ENCODE measurements around the gene TTC3. TPM values are rescaled to one million over a fixed set of nuclear protein-coding genes. Genes with fewer than 3 reads are reported as not detected.
A peak's percentile ranks its signal among the peaks of the same experiment; 100 is the strongest.

Gene TTC3
- total RNA-seq, 1 donor from 2014 or later: 255 TPM

DNA sequence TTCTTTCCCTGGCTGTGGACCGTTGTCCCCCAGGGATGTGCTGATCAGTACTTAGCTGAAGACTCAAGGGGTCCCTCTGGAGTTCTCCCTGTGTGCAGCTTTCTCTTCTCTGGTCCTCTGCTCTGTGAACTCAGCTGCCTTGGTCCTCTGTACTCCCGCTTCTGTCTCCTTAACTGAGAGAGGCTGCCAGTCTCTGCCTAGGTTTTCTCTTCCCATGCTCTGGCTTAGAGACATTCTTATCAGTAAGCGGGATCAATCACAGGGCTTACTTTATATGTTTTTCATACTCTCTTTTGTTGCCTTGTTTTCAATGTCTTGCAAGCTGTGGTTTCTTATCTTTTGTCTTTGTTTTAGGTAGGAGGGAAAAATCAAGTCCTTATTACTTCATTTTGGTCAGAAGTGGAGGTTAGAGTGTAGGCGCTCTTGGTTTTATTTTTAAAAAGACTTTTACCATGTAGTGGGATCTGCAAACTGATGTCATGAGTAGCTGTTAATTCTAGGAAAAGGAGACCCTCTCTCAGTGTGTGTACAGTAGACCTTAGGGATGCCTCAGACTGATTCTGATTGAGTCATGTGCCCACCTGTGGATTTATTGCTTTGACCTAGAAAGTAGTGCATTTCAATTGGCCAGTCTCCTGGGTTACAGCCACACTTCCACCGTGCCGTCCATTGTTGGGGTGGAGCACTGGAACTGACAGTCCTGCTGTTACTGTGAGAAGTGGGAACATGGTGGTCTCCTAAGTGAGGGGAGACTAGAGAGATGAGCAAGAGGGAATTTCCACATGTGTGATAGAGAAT, 46.6 kb downstream of the TTC3 start:
- no peak for DNase-seq (ENCODE audit: low spot score, unreplicated experiment)
- TF ChIP-seq, protein P1, sequence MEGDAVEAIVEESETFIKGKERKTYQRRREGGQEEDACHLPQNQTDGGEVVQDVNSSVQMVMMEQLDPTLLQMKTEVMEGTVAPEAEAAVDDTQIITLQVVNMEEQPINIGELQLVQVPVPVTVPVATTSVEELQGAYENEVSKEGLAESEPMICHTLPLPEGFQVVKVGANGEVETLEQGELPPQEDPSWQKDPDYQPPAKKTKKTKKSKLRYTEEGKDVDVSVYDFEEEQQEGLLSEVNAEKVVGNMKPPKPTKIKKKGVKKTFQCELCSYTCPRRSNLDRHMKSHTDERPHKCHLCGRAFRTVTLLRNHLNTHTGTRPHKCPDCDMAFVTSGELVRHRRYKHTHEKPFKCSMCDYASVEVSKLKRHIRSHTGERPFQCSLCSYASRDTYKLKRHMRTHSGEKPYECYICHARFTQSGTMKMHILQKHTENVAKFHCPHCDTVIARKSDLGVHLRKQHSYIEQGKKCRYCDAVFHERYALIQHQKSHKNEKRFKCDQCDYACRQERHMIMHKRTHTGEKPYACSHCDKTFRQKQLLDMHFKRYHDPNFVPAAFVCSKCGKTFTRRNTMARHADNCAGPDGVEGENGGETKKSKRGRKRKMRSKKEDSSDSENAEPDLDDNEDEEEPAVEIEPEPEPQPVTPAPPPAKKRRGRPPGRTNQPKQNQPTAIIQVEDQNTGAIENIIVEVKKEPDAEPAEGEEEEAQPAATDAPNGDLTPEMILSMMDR (IDR thresholded peaks at IDR 0.05; ENCODE audit: unreplicated experiment): no peak
- no peak overlapping the region for H3K4me3 Mint-ChIP-seq (ENCODE audit: low read depth)
- H3K27me3 Mint-ChIP-seq: no peaks in the 10 kb centered on the region
- peak overlapping the region; percentile 6 for H3K27ac Mint-ChIP-seq
- peaks cover 16% of the 10 kb centered on the region for H3K36me3 Mint-ChIP-seq (ENCODE audit: insufficient read depth)
- H3K4me1 Mint-ChIP-seq (ENCODE audit: low read depth): peaks cover 20% of the 10 kb centered on the region
- no peaks in the 10 kb centered on the region for H3K9me3 Mint-ChIP-seq (ENCODE audit: low read depth)

GRCh38 chr21:37128076-37128475, 55.0 kb downstream of the TTC3 start:
- Mint-ChIP-seq H3K27me3 (no peaks in the 10 kb centered on the region), H3K9me3 (ENCODE audit: low read depth) (no peaks in the 10 kb centered on the region), H3K36me3 (ENCODE audit: insufficient read depth) (peaks cover 38% of the 10 kb centered on the region), H3K27ac (peak overlapping the region; percentile 46), H3K4me3 (ENCODE audit: low read depth) (no peak overlapping the region), H3K4me1 (ENCODE audit: low read depth) (no peaks in the 10 kb centered on the region)
- no peak for DNase-seq (ENCODE audit: low spot score, unreplicated experiment)
- TF ChIP-seq, protein P1 (IDR thresholded peaks at IDR 0.05; ENCODE audit: unreplicated experiment): no peak

GRCh38 chr21:37130971-37131370, 57.9 kb downstream of the TTC3 start:
- TF ChIP-seq, protein P1 (IDR thresholded peaks at IDR 0.05; ENCODE audit: unreplicated experiment): no peak
- Mint-ChIP-seq H3K4me1 (ENCODE audit: low read depth) (peaks cover 2% of the 10 kb centered on the region), H3K27ac (no peak overlapping the region), H3K4me3 (ENCODE audit: low read depth) (no peak overlapping the region), H3K36me3 (ENCODE audit: insufficient read depth) (peaks cover 52% of the 10 kb centered on the region), H3K27me3 (no peaks in the 10 kb centered on the region), H3K9me3 (ENCODE audit: low read depth) (peaks cover under 1% of the 10 kb centered on the region)
- no peak for DNase-seq (ENCODE audit: low spot score, unreplicated experiment)

DNA sequence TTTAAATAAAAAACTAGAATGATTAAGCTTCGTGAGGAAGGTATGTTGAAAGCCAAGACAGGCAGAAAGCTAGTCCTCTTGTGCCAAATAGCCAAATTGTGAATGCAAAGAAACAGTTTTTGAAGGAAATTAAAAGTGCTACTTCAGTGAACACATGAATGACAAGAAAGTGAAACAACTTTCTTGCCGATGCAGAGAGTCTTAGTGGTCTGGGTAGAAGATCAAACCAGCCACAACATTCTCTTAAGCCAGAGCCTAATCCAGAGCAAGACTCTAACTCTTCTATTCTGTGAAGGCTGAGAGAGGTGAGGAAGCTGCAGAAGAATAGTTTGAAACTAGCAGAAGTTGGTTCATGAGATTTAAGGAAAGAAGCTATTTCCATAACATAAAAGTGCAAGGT, 63.2 kb downstream of the TTC3 start:
- H3K27me3 Mint-ChIP-seq: no peaks in the 10 kb centered on the region
- no peak overlapping the region for H3K27ac Mint-ChIP-seq

DNA sequence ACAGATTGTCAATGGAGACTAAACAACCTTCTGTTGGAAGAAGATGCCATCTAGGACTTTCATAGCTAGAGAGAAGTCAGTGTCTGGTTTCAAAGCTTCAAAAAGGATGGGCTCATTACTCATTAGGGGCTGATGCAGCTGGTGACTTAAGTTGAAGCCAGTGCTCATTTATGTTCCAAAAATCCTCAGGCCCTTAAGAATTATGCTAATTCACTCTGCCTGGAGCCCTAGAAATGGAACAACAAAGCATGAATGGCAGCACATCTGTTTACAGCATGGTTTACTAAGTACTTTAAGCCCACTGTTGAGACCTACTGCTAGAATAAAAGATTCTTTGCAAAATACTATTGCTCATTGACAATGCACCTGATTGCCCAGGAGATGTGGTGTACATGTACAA, 63.7 kb downstream of the TTC3 start:
- H3K27me3 Mint-ChIP-seq: no peaks in the 10 kb centered on the region
- DNase-seq (ENCODE audit: low spot score, unreplicated experiment): no peak
- no peak overlapping the region for H3K27ac Mint-ChIP-seq
- peaks cover 7% of the 10 kb centered on the region for H3K4me1 Mint-ChIP-seq (ENCODE audit: low read depth)
- H3K36me3 Mint-ChIP-seq (ENCODE audit: insufficient read depth): peaks cover 55% of the 10 kb centered on the region
- peaks cover 14% of the 10 kb centered on the region for H3K9me3 Mint-ChIP-seq (ENCODE audit: low read depth)
- H3K4me3 Mint-ChIP-seq (ENCODE audit: low read depth): no peak overlapping the region
- TF ChIP-seq, protein P1 (IDR thresholded peaks at IDR 0.05; ENCODE audit: unreplicated experiment): no peak

More for the DNA sequence above, 63.2 kb downstream of the TTC3 start:
- peaks cover 14% of the 10 kb centered on the region for H3K9me3 Mint-ChIP-seq (ENCODE audit: low read depth)
- peaks cover 7% of the 10 kb centered on the region for H3K4me1 Mint-ChIP-seq (ENCODE audit: low read depth)
- DNase-seq (ENCODE audit: low spot score, unreplicated experiment): no peak
- TF ChIP-seq, protein P1 (IDR thresholded peaks at IDR 0.05; ENCODE audit: unreplicated experiment): no peak
- peaks cover 57% of the 10 kb centered on the region for H3K36me3 Mint-ChIP-seq (ENCODE audit: insufficient read depth)
- no peak overlapping the region for H3K4me3 Mint-ChIP-seq (ENCODE audit: low read depth)

Measured in progenitor cell of endocrine pancreas (in vitro differentiated cells).